ENCODE measurements around the gene NKIRAS2. TPM values are rescaled to one million over a fixed set of nuclear protein-coding genes. Genes with fewer than 3 reads are reported as not detected.

The NKIRAS2 gene
- total RNA-seq, 1 donor from 2014 or later: 60.2 TPM

DNA sequence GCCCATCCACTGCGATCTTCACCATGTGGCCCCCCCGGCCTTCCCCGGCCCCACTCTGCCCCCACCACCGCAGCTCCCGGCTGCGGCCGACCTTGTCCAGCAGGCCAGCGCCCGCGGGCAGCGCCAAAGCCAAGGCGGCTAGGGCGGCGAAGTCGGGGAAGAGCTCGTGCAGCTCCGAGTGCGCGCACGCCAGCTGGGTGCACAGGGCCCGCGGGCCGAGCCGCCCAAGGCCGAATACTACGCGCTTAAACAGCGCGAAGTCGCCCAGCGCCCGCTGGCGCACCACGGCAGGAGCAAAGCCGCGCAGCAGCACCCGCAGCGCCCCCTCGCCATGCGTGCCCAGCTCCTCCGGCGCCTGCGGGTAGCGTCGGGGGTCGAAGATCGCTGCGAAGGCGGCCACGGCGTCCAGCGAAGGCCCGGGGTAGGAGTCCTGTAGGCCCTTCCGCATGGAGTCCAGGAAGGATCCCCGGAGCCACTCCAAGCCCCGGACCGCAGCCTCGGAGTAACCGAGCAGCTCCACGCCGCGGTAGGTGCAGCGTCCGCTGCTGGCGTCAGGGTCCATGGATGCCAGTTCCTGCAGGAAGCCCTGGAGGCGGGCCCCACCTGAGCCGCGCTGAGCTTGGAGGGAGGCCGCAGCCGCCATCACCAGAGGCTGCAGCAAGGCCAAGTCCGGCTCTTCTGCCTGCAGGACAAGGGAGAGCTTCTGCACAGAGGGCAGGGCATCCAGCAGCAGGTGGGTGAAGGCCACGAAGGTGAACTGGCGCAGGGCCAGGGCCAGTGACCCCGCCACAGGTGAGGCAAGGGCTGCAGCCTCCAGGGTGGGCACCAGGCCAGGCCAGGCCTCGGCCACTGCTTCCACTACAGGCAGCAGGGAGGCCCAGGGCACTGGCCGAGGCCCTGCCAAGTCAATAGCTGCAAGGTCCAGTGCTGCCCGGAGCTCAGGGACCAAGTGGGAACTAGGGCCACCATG lies 20.2 kb downstream of the NKIRAS2 start:
- Mint-ChIP-seq H3K36me3 (ENCODE audit: low read depth) (no peaks in the 10 kb centered on the region), H3K4me1 (no peaks in the 10 kb centered on the region), H3K27me3 (ENCODE audit: low read depth) (no peaks in the 10 kb centered on the region), H3K4me3 (no peak overlapping the region), H3K9me3 (no peaks in the 10 kb centered on the region), H3K27ac (ENCODE audit: unreplicated experiment) (no peak overlapping the region)
- no peak for TF ChIP-seq CTCF (conservative IDR thresholded peaks at IDR 0.05)
- DNase-seq (ENCODE audit: low read depth, low spot score): no peak

- DNase-seq (ENCODE audit: low read depth, low spot score): no peak
- TF ChIP-seq CTCF (conservative IDR thresholded peaks at IDR 0.05): no peak
- Mint-ChIP-seq H3K36me3 (ENCODE audit: low read depth) (no peaks in the 10 kb centered on the region), H3K27me3 (ENCODE audit: low read depth) (no peaks in the 10 kb centered on the region), H3K4me1 (no peaks in the 10 kb centered on the region), H3K9me3 (no peaks in the 10 kb centered on the region), H3K4me3 (no peak overlapping the region), H3K27ac (ENCODE audit: unreplicated experiment) (no peak overlapping the region)
Observed at GRCh38 chr17:42040818-42041217, 20.9 kb downstream of the NKIRAS2 start.

DNA sequence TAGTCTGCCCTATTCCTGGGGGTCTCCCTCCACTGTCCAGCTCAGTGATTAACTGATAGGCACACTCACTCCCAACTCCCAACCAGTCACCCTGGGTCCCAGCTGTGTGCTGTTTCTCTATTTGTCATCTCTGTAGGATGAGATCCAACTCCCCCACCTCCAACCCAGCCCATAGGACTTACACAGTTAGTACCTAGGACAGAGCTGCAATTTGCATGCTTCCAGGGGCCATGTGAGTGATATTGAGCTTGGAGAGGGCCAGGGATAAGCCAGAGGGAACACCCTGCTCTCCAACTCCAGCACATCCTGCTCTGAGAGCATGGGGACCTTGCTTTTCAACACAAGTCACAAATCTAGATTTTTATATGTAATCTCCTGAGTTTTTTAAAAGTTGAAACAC lies 21.7 kb downstream of the NKIRAS2 start:
- TF ChIP-seq CTCF (conservative IDR thresholded peaks at IDR 0.05): no peak
- DNase-seq (ENCODE audit: low read depth, low spot score): no peak
- Mint-ChIP-seq H3K27ac (ENCODE audit: unreplicated experiment) (no peak overlapping the region), H3K36me3 (ENCODE audit: low read depth) (no peaks in the 10 kb centered on the region), H3K9me3 (no peaks in the 10 kb centered on the region), H3K4me3 (no peak overlapping the region), H3K27me3 (ENCODE audit: low read depth) (no peaks in the 10 kb centered on the region), H3K4me1 (no peaks in the 10 kb centered on the region)

DNA sequence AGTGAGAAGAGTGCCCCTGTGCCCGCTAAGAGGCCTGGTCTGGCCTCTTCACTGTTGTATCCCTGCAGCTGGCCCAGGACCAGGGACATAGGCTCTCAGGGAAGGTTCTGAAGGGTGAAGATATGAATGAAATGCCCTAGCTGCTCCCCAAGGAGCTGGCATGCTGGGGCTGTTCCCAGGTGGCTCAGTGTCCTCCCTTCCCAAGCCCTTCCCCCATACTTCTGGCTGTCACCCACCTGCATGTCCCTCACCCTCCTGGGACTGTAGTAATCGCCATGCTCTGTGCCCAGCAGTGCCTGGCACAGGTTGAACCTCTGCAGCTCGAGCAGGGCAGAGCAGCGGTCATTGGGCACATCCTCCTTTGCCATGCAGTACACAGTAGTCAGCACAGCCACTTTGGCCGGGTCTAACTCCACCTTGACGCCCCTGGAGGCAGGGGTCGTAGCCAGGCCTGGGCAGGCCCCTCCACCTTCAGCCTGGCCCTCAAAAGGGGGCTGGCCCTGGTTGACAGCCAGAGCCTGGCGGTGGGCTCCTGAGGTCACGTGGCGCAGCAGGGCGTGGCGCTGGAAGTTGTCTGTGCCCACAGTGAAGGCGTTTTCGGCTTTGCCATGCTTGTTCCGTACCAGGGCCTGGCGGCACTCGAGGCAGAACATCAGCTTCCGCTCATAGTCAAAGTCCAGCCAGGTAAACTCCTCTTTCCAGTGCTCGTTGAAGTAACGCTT lies 22.9 kb downstream of the NKIRAS2 start:
- Mint-ChIP-seq H3K27me3 (ENCODE audit: low read depth) (no peaks in the 10 kb centered on the region), H3K4me3 (no peak overlapping the region), H3K4me1 (no peaks in the 10 kb centered on the region), H3K36me3 (ENCODE audit: low read depth) (no peaks in the 10 kb centered on the region), H3K9me3 (no peaks in the 10 kb centered on the region), H3K27ac (ENCODE audit: unreplicated experiment) (no peak overlapping the region)
- DNase-seq (ENCODE audit: low read depth, low spot score): no peak
- TF ChIP-seq CTCF (conservative IDR thresholded peaks at IDR 0.05): no peak

- Mint-ChIP-seq H3K9me3 (no peaks in the 10 kb centered on the region), H3K27ac (ENCODE audit: unreplicated experiment) (no peak overlapping the region), H3K4me1 (peaks cover 12% of the 10 kb centered on the region), H3K27me3 (ENCODE audit: low read depth) (peaks cover 3% of the 10 kb centered on the region), H3K4me3 (no peak overlapping the region), H3K36me3 (ENCODE audit: low read depth) (no peaks in the 10 kb centered on the region)
- no peak for TF ChIP-seq CTCF (conservative IDR thresholded peaks at IDR 0.05)
- no peak for DNase-seq (ENCODE audit: low read depth, low spot score)
Observed at GRCh38 chr17:42045719-42046118, 25.8 kb downstream of the NKIRAS2 start.

Measured in neural crest cell (in vitro differentiated cells).